Measurements from ENCODE around the gene DCP2. TPM values are rescaled to one million over a fixed set of nuclear protein-coding genes. Genes with fewer than 3 reads are reported as not detected.

DCP2 gene
- total RNA-seq, 1 donor from 2014 or later, result 93.0 TPM

- TF ChIP-seq CTCF (IDR thresholded peaks at IDR 0.05; ENCODE audit: unreplicated experiment), result no peak
- peaks cover 12% of the 10 kb centered on the region for H3K4me1 Mint-ChIP-seq (ENCODE audit: low read depth)
- no peak overlapping the region for H3K4me3 Mint-ChIP-seq (ENCODE audit: low read depth)
- peak overlapping the region; percentile 53 for H3K27ac Mint-ChIP-seq
- H3K27me3 Mint-ChIP-seq, result no peaks in the 10 kb centered on the region
- no peaks in the 10 kb centered on the region for H3K9me3 Mint-ChIP-seq (ENCODE audit: low read depth)
- DNase-seq (ENCODE audit: low spot score, unreplicated experiment), result no peak
- peaks cover 12% of the 10 kb centered on the region for H3K36me3 Mint-ChIP-seq (ENCODE audit: insufficient read depth)
These were observed 46.1 kb downstream of the DCP2 start for GRCh38 chr5:113022661-113023060.

- H3K36me3 Mint-ChIP-seq (ENCODE audit: insufficient read depth), result peaks cover 8% of the 10 kb centered on the region
These were observed 47.6 kb downstream of the DCP2 start for GRCh38 chr5:113024076-113024697.

GRCh38 chr5:113025596-113025995, 49.0 kb downstream of the DCP2 start:
- Mint-ChIP-seq H3K4me3 (ENCODE audit: low read depth) (no peak overlapping the region), H3K36me3 (ENCODE audit: insufficient read depth) (peaks cover 12% of the 10 kb centered on the region), H3K27ac (no peak overlapping the region), H3K27me3 (no peaks in the 10 kb centered on the region), H3K9me3 (ENCODE audit: low read depth) (no peaks in the 10 kb centered on the region), H3K4me1 (ENCODE audit: low read depth) (peaks cover 12% of the 10 kb centered on the region)
- TF ChIP-seq CTCF (IDR thresholded peaks at IDR 0.05; ENCODE audit: unreplicated experiment), result no peak
- DNase-seq (ENCODE audit: low spot score, unreplicated experiment), result no peak

More at GRCh38 chr5:113024076-113024697, 47.6 kb downstream of the DCP2 start:
- no peak overlapping the region for H3K27ac Mint-ChIP-seq
- H3K9me3 Mint-ChIP-seq (ENCODE audit: low read depth), result no peaks in the 10 kb centered on the region
- no peak for TF ChIP-seq CTCF (IDR thresholded peaks at IDR 0.05; ENCODE audit: unreplicated experiment)
- no peak for DNase-seq (ENCODE audit: low spot score, unreplicated experiment)
- no peaks in the 10 kb centered on the region for H3K27me3 Mint-ChIP-seq
- H3K4me3 Mint-ChIP-seq (ENCODE audit: low read depth), result no peak overlapping the region
- peaks cover 12% of the 10 kb centered on the region for H3K4me1 Mint-ChIP-seq (ENCODE audit: low read depth)

GRCh38 chr5:113026211-113026610, 49.6 kb downstream of the DCP2 start:
- H3K36me3 Mint-ChIP-seq (ENCODE audit: insufficient read depth), result peaks cover 12% of the 10 kb centered on the region
- H3K9me3 Mint-ChIP-seq (ENCODE audit: low read depth), result no peaks in the 10 kb centered on the region
- H3K4me3 Mint-ChIP-seq (ENCODE audit: low read depth), result no peak overlapping the region
- no peak for DNase-seq (ENCODE audit: low spot score, unreplicated experiment)
- TF ChIP-seq CTCF (IDR thresholded peaks at IDR 0.05; ENCODE audit: unreplicated experiment), result no peak
- H3K27ac Mint-ChIP-seq, result no peak overlapping the region
- H3K4me1 Mint-ChIP-seq (ENCODE audit: low read depth), result peaks cover 12% of the 10 kb centered on the region
- no peaks in the 10 kb centered on the region for H3K27me3 Mint-ChIP-seq

- TF ChIP-seq CTCF (IDR thresholded peaks at IDR 0.05; ENCODE audit: unreplicated experiment), result no peak
- Mint-ChIP-seq H3K9me3 (ENCODE audit: low read depth) (no peaks in the 10 kb centered on the region), H3K4me3 (ENCODE audit: low read depth) (no peak overlapping the region), H3K27me3 (no peaks in the 10 kb centered on the region), H3K27ac (peak overlapping the region; percentile 73), H3K4me1 (ENCODE audit: low read depth) (peaks cover 12% of the 10 kb centered on the region), H3K36me3 (ENCODE audit: insufficient read depth) (peaks cover 12% of the 10 kb centered on the region)
- no peak for DNase-seq (ENCODE audit: low spot score, unreplicated experiment)
These were observed 50.4 kb downstream of the DCP2 start for GRCh38 chr5:113027015-113027414.
